Osteoblast (primary cell): Measurements from ENCODE around the gene PSD. TPM values are rescaled to one million over a fixed set of nuclear protein-coding genes. Genes with fewer than 3 reads are reported as not detected.

Source experiments
- DNase-seq: peaks from one replicate; pipeline ENCODE4 v3.0.0; 2011; ENCODE audit warnings: low spot score, mixed read lengths; ENCODE audit not compliant: insufficient read length; ENCODE audit errors: missing footprints
- H2AFZ ChIP-seq: 2 replicates; pipeline ENCODE4 v1.6.0; 2011; ENCODE audit warnings: mild to moderate bottlenecking, low read length
- H3K27ac ChIP-seq: 2 replicates; pipeline ENCODE4 v1.5.1; 2011; ENCODE audit warnings: mild to moderate bottlenecking, low read depth, low read length, moderate library complexity
- H3K27me3 ChIP-seq: 2 replicates; pipeline ENCODE4 v1.6.0; 2012; ENCODE audit warnings: mild to moderate bottlenecking, control low read depth, inconsistent platforms, low read length, moderate library complexity; ENCODE audit not compliant: insufficient read depth
- H3K36me3 ChIP-seq: 2 replicates; pipeline ENCODE4 v1.5.1; 2011; ENCODE audit warnings: mild to moderate bottlenecking, low read length, control low read depth, moderate library complexity; ENCODE audit not compliant: insufficient read depth
- H3K4me1 ChIP-seq: 2 replicates; pipeline ENCODE4 v1.5.1; 2011; ENCODE audit warnings: mild to moderate bottlenecking, low read length, control low read depth, moderate library complexity; ENCODE audit not compliant: insufficient read depth
- H3K4me2 ChIP-seq: 2 replicates; pipeline ENCODE4 v1.6.0; 2011; ENCODE audit warnings: mild to moderate bottlenecking, low read length; ENCODE audit not compliant: insufficient read depth
- H3K4me3 ChIP-seq: fragments of 200-600 bp; sonication (generic); 3 replicates; pipeline ENCODE4 v1.5.1; 2012; ENCODE audit warnings: mild to moderate bottlenecking, low read length, inconsistent platforms; ENCODE audit not compliant: insufficient read depth
- H3K79me2 ChIP-seq: 2 replicates; pipeline ENCODE4 v1.6.0; 2012; ENCODE audit warnings: mild to moderate bottlenecking, low read length, control low read depth, inconsistent platforms; ENCODE audit not compliant: insufficient read depth
- H3K9me3 ChIP-seq: 2 replicates; pipeline ENCODE4 v1.5.1; 2011; ENCODE audit warnings: low read depth, low read length, control low read depth
- H4K20me1 ChIP-seq: 2 replicates; pipeline ENCODE4 v1.6.0; 2012; ENCODE audit warnings: mild to moderate bottlenecking, low read length, control low read depth; ENCODE audit not compliant: insufficient read depth
- CTCF ChIP-seq: IDR thresholded peaks from 2 replicates; pipeline ENCODE4 v1.5.1; 2011; ENCODE audit warnings: mild to moderate bottlenecking, low read depth, low read length, moderate library complexity; ENCODE audit errors: extremely low read depth
- total RNA-seq: library from RNA; depleted of rRNA; stranded (reverse); fragments of >200 nt; gene quantifications from 2 replicates; pipeline ENCODE4 v1.2.3, GENCODE V29; 2012

PSD gene
- total RNA-seq, 1 donor = 0.72 TPM

- no peak overlapping the region for H3K27ac ChIP-seq
- H3K27me3 ChIP-seq = no peaks in the 10 kb centered on the region
- no peak overlapping the region for H3K4me3 ChIP-seq
- TF ChIP-seq CTCF = no peak
- H3K4me1 ChIP-seq = peaks cover 18% of the 10 kb centered on the region
- peaks cover 13% of the 10 kb centered on the region for H3K79me2 ChIP-seq
- H3K9me3 ChIP-seq = no peaks in the 10 kb centered on the region
- peak overlapping the region; percentile 73 for H3K4me2 ChIP-seq
- DNase-seq = peak; percentile 62
- peaks cover 37% of the 10 kb centered on the region for H3K36me3 ChIP-seq
- H2AFZ ChIP-seq = no peak overlapping the region
- no peaks in the 10 kb centered on the region for H4K20me1 ChIP-seq
Measured at GRCh38 chr10:102398172-102399020, 20.2 kb downstream of the PSD start.

- Histone ChIP-seq H3K4me2 (no peak overlapping the region), H3K79me2 (peaks cover 13% of the 10 kb centered on the region), H3K4me3 (no peak overlapping the region), H4K20me1 (no peaks in the 10 kb centered on the region), H3K9me3 (no peaks in the 10 kb centered on the region), H3K36me3 (peaks cover 36% of the 10 kb centered on the region), H3K27me3 (no peaks in the 10 kb centered on the region), H3K27ac (no peak overlapping the region), H3K4me1 (peaks cover 18% of the 10 kb centered on the region), H2AFZ (no peak overlapping the region)
- peak; percentile 60 for DNase-seq
- TF ChIP-seq CTCF = no peak
Measured at GRCh38 chr10:102397222-102398171, 21.1 kb downstream of the PSD start.

GRCh38 chr10:102396730-102397151, 21.8 kb downstream of the PSD start:
- peak overlapping the region; percentile 95 for H3K27ac ChIP-seq
- no peak overlapping the region for H2AFZ ChIP-seq
- H3K4me1 ChIP-seq = peaks cover 18% of the 10 kb centered on the region
- peaks cover 31% of the 10 kb centered on the region for H3K36me3 ChIP-seq
- no peaks in the 10 kb centered on the region for H3K27me3 ChIP-seq
- no peaks in the 10 kb centered on the region for H4K20me1 ChIP-seq
- no peak for DNase-seq
- no peak for TF ChIP-seq CTCF
- H3K4me2 ChIP-seq = peak overlapping the region; percentile 95
- peak overlapping the region; percentile 88 for H3K4me3 ChIP-seq
- H3K9me3 ChIP-seq = no peaks in the 10 kb centered on the region
- H3K79me2 ChIP-seq = peaks cover 13% of the 10 kb centered on the region
